ENCODE data around the gene TMEM120A.

GRCh38 chr7:76009672-76010600, 15.5 kb upstream of the TMEM120A start:
- TF ChIP-seq CTCF (conservative IDR thresholded peaks at IDR 0.05; ENCODE audit: low read length): no peak
- no peak for TF ChIP-seq EZH2phosphoT487 (IDR thresholded peaks at IDR 0.05; ENCODE audit: borderline replicate concordance, low read depth, low read length)

Data from OCI-LY7 (cell line).